HCT116 (cell line): ENCODE results near the gene FCER1G. TPM values are rescaled to one million over a fixed set of nuclear protein-coding genes. Genes with fewer than 3 reads are reported as not detected.

ENCODE experiments used
- ATAC-seq: fragments of 200-7000 bp; cut with Tn5 transposase; 2 replicates; pipeline ENCODE4 v1.9.1; 2020; ENCODE audit warnings: mild to moderate bottlenecking, moderate library complexity
- BruUV-seq: library from RNA; stranded (reverse); fragments of 400-500 nt; replicated peaks from 2 replicates; lab custom pipeline; 2021; lab: Mats Ljungman, UMichigan
- CTCF ChIA-PET: fragments of 300-600 bp; sonication (Branson Sonifier 250); formaldehyde crosslinking; loops from one replicate; lab custom pipeline; 2021; ENCODE audit warnings: antibody characterized with exemption; lab: Charles Lee
- POLR2A ChIA-PET: fragments of 300-600, 350-600 bp; sonication (Branson Sonifier 250); formaldehyde crosslinking; loops from one replicate; lab custom pipeline; 2021; ENCODE audit warnings: antibody characterized with exemption; lab: Charles Lee
- RAD21 ChIA-PET, 2 experiments: fragments of 300-600 bp; sonication (Branson Sonifier 250); formaldehyde crosslinking; loops; one replicate each; lab custom pipeline; 2023; ENCODE audit warnings: low total read pairs in 2 of 2; ENCODE audit not compliant: uncharacterized antibody in 2 of 2, unreplicated experiment in 2 of 2, low non-redundant PET in 1 of 2; lab: Charles Lee
- DNase-seq: peaks from one replicate; pipeline ENCODE4 v3.0.0-alpha.2; 2010; ENCODE audit warnings: low read depth, low spot score
- H2AFZ ChIP-seq: fragments of 200-600 bp; shearing (Covaris generic), sonication (generic); 2 replicates; pipeline ENCODE4 v1.6.1; 2017; ENCODE audit warnings: low read depth, mixed run types, mixed read lengths, antibody characterized with exemption, low read length; ENCODE audit not compliant: poor library complexity, severe bottlenecking
- H3K27ac ChIP-seq: 2 replicates; pipeline ENCODE4 v1.5.1; 2012; ENCODE audit warnings: low read depth, low read length
- H3K27me3 ChIP-seq: fragments of 200-600 bp; sonication (generic); 2 replicates; pipeline ENCODE4 v1.6.1; 2016; ENCODE audit warnings: mixed run types, low read length, mixed read lengths; ENCODE audit not compliant: insufficient read depth
- H3K36me3 ChIP-seq, 2 experiments: fragments of 200-500 bp in 1 of 2; fragments of 200-600 bp in 1 of 2; sonication (Bioruptor generic) in 1 of 2; sonication (generic) in 1 of 2; 2 replicates each; pipeline versions ENCODE4 v1.5.1 to v1.6.1; 2014 to 2016; ENCODE audit warnings: low read length in 2 of 2, inconsistent platforms in 1 of 2, mixed read lengths in 1 of 2, mixed run types in 1 of 2; ENCODE audit not compliant: insufficient read depth in 2 of 2, control insufficient read depth in 1 of 2
- H3K4me1 ChIP-seq, 2 experiments: fragments of 200-600 bp in 1 of 2; sonication (generic) in 1 of 2; 2 replicates each; pipeline versions ENCODE4 v1.5.1 to v1.6.1; 2012 to 2017; ENCODE audit warnings: low read length in 2 of 2, inconsistent platforms in 1 of 2, mild to moderate bottlenecking in 1 of 2, mixed read lengths in 1 of 2, mixed run types in 1 of 2, moderate library complexity in 1 of 2; ENCODE audit not compliant: insufficient read depth in 2 of 2, control insufficient read depth in 1 of 2
- H3K4me2 ChIP-seq: fragments of 200-600 bp; sonication (generic); 2 replicates; pipeline ENCODE4 v1.6.1; 2017; ENCODE audit warnings: mixed run types, low read length, mixed read lengths
- H3K4me3 ChIP-seq, 2 experiments: fragments of 200-600 bp in 1 of 2; sonication (generic) in 1 of 2; replicated peaks in 1 of 2; 2 replicates each; pipeline ENCODE4 v1.5.1; 2011 to 2016; ENCODE audit warnings: low read length in 2 of 2, control low read depth in 1 of 2, low read depth in 1 of 2, mild to moderate bottlenecking in 1 of 2, mixed read lengths in 1 of 2, mixed run types in 1 of 2
- H3K79me2 ChIP-seq: fragments of 200-600 bp; sonication (generic); 2 replicates; pipeline ENCODE4 v1.6.1; 2017; ENCODE audit warnings: mild to moderate bottlenecking, mixed run types, low read length, moderate library complexity, mixed read lengths; ENCODE audit not compliant: insufficient read depth
- H3K9ac ChIP-seq: fragments of 200-600 bp; sonication (generic); 2 replicates; pipeline ENCODE4 v1.6.1; 2016; ENCODE audit warnings: low read length, mixed read lengths
- H3K9me2 ChIP-seq: fragments of 200-600 bp; sonication (generic), shearing (Covaris generic); 2 replicates; pipeline ENCODE4 v1.6.1; 2017; ENCODE audit warnings: mixed run types, mild to moderate bottlenecking, moderate library complexity; ENCODE audit not compliant: insufficient read depth
- H3K9me3 ChIP-seq, 2 experiments: fragments of 200-500 bp in 1 of 2; fragments of 200-600 bp in 1 of 2; sonication (Bioruptor generic) in 1 of 2; sonication (generic) in 1 of 2; 2 replicates each; pipeline ENCODE4 v1.6.1; 2014 to 2017; ENCODE audit warnings: low read length in 2 of 2, mixed read lengths in 2 of 2, inconsistent platforms in 1 of 2, low read depth in 1 of 2, mild to moderate bottlenecking in 1 of 2, mixed run types in 1 of 2, moderate library complexity in 1 of 2; ENCODE audit not compliant: control insufficient read depth in 1 of 2, insufficient read depth in 1 of 2
- H4K20me1 ChIP-seq: fragments of 200-600 bp; sonication (generic), shearing (Covaris generic); 2 replicates; pipeline ENCODE4 v1.6.1; 2017; ENCODE audit warnings: mixed run types, mild to moderate bottlenecking, moderate library complexity; ENCODE audit not compliant: insufficient read depth
- ATF3 ChIP-seq: IDR thresholded peaks from 2 replicates; pipeline ENCODE4 v1.6.1; 2012
- CBX3 ChIP-seq: IDR thresholded peaks from 2 replicates; pipeline ENCODE4 v1.6.1; 2012; ENCODE audit warnings: low read depth
- CEBPB ChIP-seq: IDR thresholded peaks from 2 replicates; pipeline ENCODE4 v1.6.1; 2012; ENCODE audit warnings: low read depth
- CTCF ChIP-seq, 3 experiments: fragments of 200-600 bp in 1 of 3; sonication (generic) in 1 of 3; IDR thresholded peaks in 2 of 3; conservative IDR thresholded peaks in 1 of 3; 2 replicates each; pipeline ENCODE4 v1.5.1; 2012 to 2017; ENCODE audit warnings: low read depth in 2 of 3, low read length in 2 of 3, antibody characterized with exemption in 1 of 3, borderline replicate concordance in 1 of 3, control low read depth in 1 of 3, mild to moderate bottlenecking in 1 of 3, mixed read lengths in 1 of 3, mixed run types in 1 of 3, moderate library complexity in 1 of 3; ENCODE audit not compliant: insufficient read depth in 1 of 3
- EZH2phosphoT487 ChIP-seq: fragments of 200-600 bp; IDR thresholded peaks from 2 replicates; pipeline ENCODE4 v1.6.1; 2018; ENCODE audit warnings: antibody characterized with exemption, borderline replicate concordance
- FOSL1 ChIP-seq: IDR thresholded peaks from 2 replicates; pipeline ENCODE4 v1.6.1; 2012; ENCODE audit warnings: low read depth
- JUND ChIP-seq: IDR thresholded peaks from 2 replicates; pipeline ENCODE4 v1.6.1; 2012
- POLR2AphosphoS5 ChIP-seq: IDR thresholded peaks from 2 replicates; pipeline ENCODE4 v1.6.1; 2011; ENCODE audit warnings: mild to moderate bottlenecking, low read depth, low read length, moderate library complexity
- RAD21 ChIP-seq: IDR thresholded peaks from 2 replicates; pipeline ENCODE4 v1.6.1; 2012; ENCODE audit warnings: low read depth, mild to moderate bottlenecking
- SP1 ChIP-seq: IDR thresholded peaks from 2 replicates; pipeline ENCODE4 v1.6.1; 2012; ENCODE audit warnings: low read depth
- SRF ChIP-seq: IDR thresholded peaks from 2 replicates; pipeline ENCODE4 v1.6.1; 2012; ENCODE audit warnings: low read depth
- TCF7L2 ChIP-seq: IDR thresholded peaks from 2 replicates; pipeline ENCODE4 v1.7.0; 2011; ENCODE audit warnings: borderline replicate concordance, inconsistent platforms; ENCODE audit not compliant: insufficient read depth, insufficient read length; ENCODE audit errors: extremely low read depth
- YY1 ChIP-seq: IDR thresholded peaks from 2 replicates; pipeline ENCODE4 v1.6.1; 2011; ENCODE audit warnings: low read length, low read depth, moderate library complexity, mild to moderate bottlenecking; ENCODE audit not compliant: insufficient replicate concordance; ENCODE audit errors: extremely low read depth
- ZBTB33 ChIP-seq: IDR thresholded peaks from 2 replicates; pipeline ENCODE4 v1.6.1; 2011; ENCODE audit warnings: mild to moderate bottlenecking, low read length, moderate library complexity; ENCODE audit not compliant: insufficient replicate concordance; ENCODE audit errors: extremely low read depth
- ZFX ChIP-seq: fragments of 450-650 bp; IDR thresholded peaks from 2 replicates; pipeline ENCODE4 v1.6.1; 2017
- ZNF274 ChIP-seq: fragments of 200-500 bp; sonication (Bioruptor generic); IDR thresholded peaks from 2 replicates; pipeline ENCODE4 v1.6.1; 2014; ENCODE audit warnings: mild to moderate bottlenecking, low read depth, low read length, inconsistent platforms
- intact Hi-C: fragments of 100-400 bp; cut with micrococcal nuclease; formaldehyde crosslinking; loops from 2 replicates; pipeline ENCODE4 v1.10.0; 2022
- total RNA-seq: library from RNA; stranded (reverse); gene quantifications from one replicate; pipeline ENCODE4 v1.2.1, GENCODE V29; 2021; ENCODE audit not compliant: unreplicated experiment

Gene FCER1G
- total RNA-seq, 1 experiment from 2014 or later: 0.86 TPM

- TF ChIP-seq ZNF274 (no peak), YY1 (no peak), CBX3 (no peak), ZFX (no peak), SRF (no peak), TCF7L2 (no peak), ZBTB33 (no peak), JUND (no peak)
- ChIA-PET RAD21 (no interaction called here), POLR2A (no interaction called here), CTCF (no interaction called here)
- no peak overlapping the region for H3K9ac ChIP-seq
- no peaks in the 10 kb centered on the region for H3K9me2 ChIP-seq
- no peak overlapping the region for H3K27ac ChIP-seq
- H2AFZ ChIP-seq: no peak overlapping the region
- no peaks in the 10 kb centered on the region for H3K9me3 ChIP-seq
- intact Hi-C loops: no loop called here
- no peaks in the 10 kb centered on the region for H3K79me2 ChIP-seq
- no peak for ATAC-seq
- BruUV-seq: no TSS peak
- no peaks in the 10 kb centered on the region for H3K27me3 ChIP-seq
- no peaks in the 10 kb centered on the region for H4K20me1 ChIP-seq
- no peak overlapping the region for H3K4me2 ChIP-seq
- H3K4me3 ChIP-seq: no peak overlapping the region
- no peaks in the 10 kb centered on the region for H3K36me3 ChIP-seq
- peaks cover 3 to 14% of the 10 kb centered on the region in 2 experiments; a peak in 2 of 4 replicates for H3K4me1 ChIP-seq
- DNase-seq: no peak
These were observed 26.7 kb upstream of the FCER1G start for GRCh38 chr1:161188381-161188780.

GRCh38 chr1:161189036-161189435 is 26.1 kb upstream of the FCER1G start:
- H3K4me1 ChIP-seq: peaks cover 3 to 14% of the 10 kb centered on the region in 2 experiments; a peak in 2 of 4 replicates
- no peak overlapping the region for H3K27ac ChIP-seq
- intact Hi-C loops: no loop called here
- CTCF ChIA-PET: no interaction called here
- no peaks in the 10 kb centered on the region for H3K9me3 ChIP-seq
- ATAC-seq (no peak), DNase-seq (no peak)
- H3K4me2 ChIP-seq: no peak overlapping the region
- H3K4me3 ChIP-seq: no peak overlapping the region
- no peaks in the 10 kb centered on the region for H3K9me2 ChIP-seq
- H4K20me1 ChIP-seq: no peaks in the 10 kb centered on the region
- H3K79me2 ChIP-seq: no peaks in the 10 kb centered on the region
- no peaks in the 10 kb centered on the region for H3K36me3 ChIP-seq
- no TSS peak for BruUV-seq
- no peaks in the 10 kb centered on the region for H3K27me3 ChIP-seq
- H2AFZ ChIP-seq: no peak overlapping the region
- H3K9ac ChIP-seq: no peak overlapping the region
- RAD21 ChIA-PET: no interaction called here
- POLR2A ChIA-PET: no interaction called here
- TF ChIP-seq POLR2AphosphoS5 (no peak), JUND (no peak), EZH2phosphoT487 (no peak), YY1 (no peak), ATF3 (no peak), ZNF274 (no peak), CEBPB (no peak), RAD21 (no peak), ZFX (no peak), CTCF (IDR thresholded peaks at IDR 0.05 in 2 of 3, conservative IDR thresholded peaks at IDR 0.05 in 1 of 3; ENCODE audit: borderline replicate concordance in 1 of 3, insufficient read depth in 1 of 3, low read depth in 2 of 3, low read length in 2 of 3) (no peak), SP1 (no peak), FOSL1 (no peak)
